Left renal pelvis (tissue), 4 donors: ENCODE measurements around the gene SETD4. TPM values are rescaled to one million over a fixed set of nuclear protein-coding genes. Genes with fewer than 3 reads are reported as not detected.
"Not testable (repeated sequence)": the region's sequence is repeated elsewhere in the genome, so short reads cannot be mapped to it uniquely, and the experiment has no call there.

Experiments used
- DNase-seq, 4 donors: peaks; one replicate each; pipeline ENCODE4 v3.0.0-alpha.2; 2013; ENCODE audit warnings: low read depth in 4 of 4, low spot score in 3 of 4
- polyA plus RNA-seq, 4 donors: library from polyadenylated mRNA; unstranded; fragments of 120-200 nt; gene quantifications; one replicate each; pipeline ENCODE4 v1.2.1, GENCODE V29; 2013; ENCODE audit not compliant: insufficient read length in 4 of 4

The SETD4 gene
- 10 to 100 TPM; 18.1 to 41.7 (median 33.8) TPM for polyA plus RNA-seq

GRCh38 chr21:36060159-36060921 is at the start of gene SETD4:
Gene SETD4 (minus strand): TSS chr21:36060526. CDS start chr21:36058888, 1,638 bp downstream.
- DNase-seq, result peak; percentile 78 to 84 (median 80)

- no peak for DNase-seq
Observed at GRCh38 chr21:36109868-36110267, 49.5 kb upstream of the SETD4 start.

- no peak for DNase-seq
Observed at GRCh38 chr21:36105327-36105842, 45.1 kb upstream of the SETD4 start.

- DNase-seq, result peak in 2 of 4 donors; percentile 58 to 64
Observed at GRCh38 chr21:36104317-36105300, 44.3 kb upstream of the SETD4 start.

GRCh38 chr21:36103434-36103833 is 43.1 kb upstream of the SETD4 start:
- no peak for DNase-seq

GRCh38 chr21:36100971-36101641 is 40.8 kb upstream of the SETD4 start:
- no peak for DNase-seq

- not testable (repeated sequence) for DNase-seq
Observed at GRCh38 chr21:36099695-36100211, 39.4 kb upstream of the SETD4 start.

- no peak for DNase-seq
Observed at GRCh38 chr21:36099000-36099399, 38.7 kb upstream of the SETD4 start.

GRCh38 chr21:36098182-36098532 is 37.8 kb upstream of the SETD4 start:
- DNase-seq, result no peak

- DNase-seq, result peak in 1 of 4 donors; percentile 49
Observed at GRCh38 chr21:36097427-36098181, 37.3 kb upstream of the SETD4 start.

GRCh38 chr21:36096398-36097290 is 36.3 kb upstream of the SETD4 start:
- no peak for DNase-seq

- DNase-seq, result no peak
Observed at GRCh38 chr21:36093512-36093911, 33.2 kb upstream of the SETD4 start.

- no peak for DNase-seq
Observed at GRCh38 chr21:36092681-36093080, 32.4 kb upstream of the SETD4 start.

GRCh38 chr21:36089946-36090345 is 29.6 kb upstream of the SETD4 start:
- DNase-seq, result no peak

GRCh38 chr21:36087362-36088138 is 27.2 kb upstream of the SETD4 start:
- no peak for DNase-seq

GRCh38 chr21:36082237-36082664 is 21.9 kb upstream of the SETD4 start:
- DNase-seq, result no peak

GRCh38 chr21:36080386-36080785 is 20.1 kb upstream of the SETD4 start:
- no peak for DNase-seq

GRCh38 chr21:36079671-36080070 is 19.3 kb upstream of the SETD4 start:
- no peak for DNase-seq
